Spleen (tissue), 11 donors: ENCODE results near the gene JMJD1C. TPM values are rescaled to one million over a fixed set of nuclear protein-coding genes. Genes with fewer than 3 reads are reported as not detected.

Source experiments
- DNase-seq: peaks from one replicate; pipeline ENCODE4 v3.0.0-alpha.2; 2020
- H3K27ac ChIP-seq, 8 donors: fragments of 200-600 bp; sonication (generic) in 7 of 8; 1 replicate in 4 of 8; 2 replicates in 4 of 8; pipeline versions ENCODE4 v1.5.0 to v1.8.0; 2016 to 2021; ENCODE audit warnings: inconsistent platforms in 4 of 8, mild to moderate bottlenecking in 4 of 8, moderate library complexity in 1 of 8
- H3K27me3 ChIP-seq, 7 donors: fragments of 200-600 bp; sonication (generic) in 6 of 7; replicated peaks in 1 of 7; 1 replicate in 4 of 7; 2 replicates in 3 of 7; pipeline versions ENCODE4 v1.5.0 to v1.8.0; 2016 to 2021; ENCODE audit warnings: inconsistent platforms in 3 of 7, mild to moderate bottlenecking in 1 of 7
- H3K36me3 ChIP-seq, 6 donors: fragments of 200-600 bp; sonication (generic) in 5 of 6; 1 replicate in 4 of 6; 2 replicates in 2 of 6; pipeline versions ENCODE4 v1.5.0 to v1.8.0; 2016 to 2021; ENCODE audit warnings: inconsistent platforms in 2 of 6
- H3K4me1 ChIP-seq, 6 donors: fragments of 200-600 bp; sonication (generic) in 5 of 6; 1 replicate in 3 of 6; 2 replicates in 3 of 6; pipeline versions ENCODE4 v1.5.0 to v1.8.0; 2016 to 2021; ENCODE audit warnings: inconsistent platforms in 3 of 6
- H3K4me3 ChIP-seq, 8 donors: fragments of 200-600 bp; sonication (generic) in 7 of 8; 1 replicate in 4 of 8; 2 replicates in 4 of 8; pipeline versions ENCODE4 v1.5.0 to v1.8.0; 2016 to 2021; ENCODE audit warnings: inconsistent platforms in 4 of 8, mild to moderate bottlenecking in 4 of 8, moderate library complexity in 2 of 8
- H3K9me3 ChIP-seq, 8 donors: fragments of 200-600 bp; sonication (generic) in 7 of 8; 1 replicate in 4 of 8; 2 replicates in 4 of 8; pipeline versions ENCODE4 v1.5.0 to v1.8.0; 2016 to 2021; ENCODE audit warnings: inconsistent platforms in 4 of 8
- CTCF ChIP-seq, 11 experiments: fragments of 200-600 bp in 7 of 11; fragments of 450-650 bp in 4 of 11; sonication (generic) in 4 of 11; IDR thresholded peaks in 8 of 11; conservative IDR thresholded peaks in 3 of 11; 1 replicate in 7 of 11; 2 replicates in 4 of 11; pipeline versions ENCODE4 v1.4.0 to v1.8.0; 2016 to 2021; ENCODE audit warnings: antibody characterized with exemption in 11 of 11, inconsistent platforms in 4 of 11, mild to moderate bottlenecking in 1 of 11
- POLR2A ChIP-seq, 3 donors: fragments of 450-650 bp; IDR thresholded peaks; one replicate each; pipeline ENCODE4 v1.5.1; 2017; ENCODE audit warnings: antibody characterized with exemption in 3 of 3, mild to moderate bottlenecking in 1 of 3
- POLR2AphosphoS5 ChIP-seq, 3 donors: sonication (generic); formaldehyde crosslinking; IDR thresholded peaks; one replicate each; pipeline ENCODE4 v1.5.1; 2017; ENCODE audit warnings: antibody characterized with exemption in 3 of 3
- WGBS, 5 donors: extraction: QIAGEN DNeasy Blood & Tissue Kit in 3 of 5; methylation state at CpG; one replicate each; pipeline versions ENCODE4 v1.1.5 to v1.1.7; 2013 to 2018; 5-methylcytosine and 5-hydroxymethylcytosine counted together
- intact Hi-C: fragments of 100-400 bp; cut with DNase I; formaldehyde crosslinking; loops from one replicate; pipeline ENCODE4 v1.15.0; 2023; ENCODE audit warnings: low total_unique reads
- polyA plus RNA-seq, 3 donors: library from polyadenylated mRNA; stranded (reverse); fragments of 200-250 nt; gene quantifications; one replicate each; pipeline ENCODE4 v1.2.1, GENCODE V29; 2013
- total RNA-seq, 7 donors: library from RNA; depleted of rRNA in 3 of 7; stranded (reverse); fragments of >200 nt in 3 of 7; fragmentation: NEBNext Ultra II Directional in 4 of 7; extraction: Animal tissue kit (Norgen Biotek cat#: 25700) in 4 of 7; gene quantifications; one replicate each; pipeline versions ENCODE4 v1.1.0 to v1.2.1, GENCODE V29; 2016 to 2021
- donor health status: healthy with polysubstance abuse.
- donor health status: DM: no; HTN: no; CAD: no; lungs with moderate emphysema.
- donor health status: DM: no; HTN: no; CAD: no.
- donor health status: Bipolar disorder and iron deficiency.
- donor health status: healthy.
- donor health status: DM: no; HTN: no; CAD: no.
- donor health status: DM: yes; HTN: yes; CAD: no.

The JMJD1C gene
- total and polyA plus RNA-seq, 10 donors, result 54.3 to 272 (median 137) TPM

- intact Hi-C loops, result no loop called here
- H3K27ac ChIP-seq, result peak overlapping the region in 2 of 8 donors; percentile 45 to 56
- H3K9me3 ChIP-seq, result peaks cover 0 to 17% (median 11%) of the 10 kb centered on the region in 8 donors
- TF ChIP-seq POLR2AphosphoS5 (IDR thresholded peaks at IDR 0.05), result no peak
- TF ChIP-seq POLR2A (IDR thresholded peaks at IDR 0.05), result no peak
- TF ChIP-seq CTCF (IDR thresholded peaks at IDR 0.05 in 8 of 11, conservative IDR thresholded peaks at IDR 0.05 in 3 of 11), result no peak
- no peak for DNase-seq
- H3K4me1 ChIP-seq, result peaks cover 3 to 56% (median 25%) of the 10 kb centered on the region in 6 donors
- no peak overlapping the region for H3K4me3 ChIP-seq
- 95 to 98% (median 98%) methylated on average over 6 of the region's 6 CpGs for WGBS, 5 donors
- no peaks in the 10 kb centered on the region for H3K27me3 ChIP-seq
- no peaks in the 10 kb centered on the region for H3K36me3 ChIP-seq
Measured at GRCh38 chr10:63392224-63392623, 73.6 kb downstream of the JMJD1C start.

GRCh38 chr10:63391812-63392211 is 74.0 kb downstream of the JMJD1C start:
- no peaks in the 10 kb centered on the region for H3K27me3 ChIP-seq
- peaks cover 3 to 57% (median 25%) of the 10 kb centered on the region in 6 donors for H3K4me1 ChIP-seq
- 60 to 80% (median 69%) methylated on average over 4 of the region's 4 CpGs for WGBS, 5 donors
- DNase-seq, result no peak
- intact Hi-C loops, result no loop called here
- H3K36me3 ChIP-seq, result no peaks in the 10 kb centered on the region
- TF ChIP-seq POLR2A (IDR thresholded peaks at IDR 0.05) (no peak), POLR2AphosphoS5 (IDR thresholded peaks at IDR 0.05) (no peak), CTCF (IDR thresholded peaks at IDR 0.05 in 8 of 11, conservative IDR thresholded peaks at IDR 0.05 in 3 of 11) (no peak)
- peaks cover 0 to 17% (median 11%) of the 10 kb centered on the region in 8 donors for H3K9me3 ChIP-seq
- H3K27ac ChIP-seq, result peak overlapping the region in 2 of 8 donors; percentile 45 to 56
- H3K4me3 ChIP-seq, result peak overlapping the region in 1 of 8 donors; percentile 9

- WGBS, 5 donors, result 93 to 99% (median 95%) methylated on average over 1 of the region's 1 CpG
Measured at GRCh38 chr10:63390521-63390920, 75.3 kb downstream of the JMJD1C start.

More at GRCh38 chr10:63390521-63390920, 75.3 kb downstream of the JMJD1C start:
- Histone ChIP-seq H3K27me3 (no peaks in the 10 kb centered on the region), H3K27ac (no peak overlapping the region), H3K36me3 (no peaks in the 10 kb centered on the region), H3K4me3 (no peak overlapping the region), H3K9me3 (peaks cover 0 to 17% (median 11%) of the 10 kb centered on the region in 8 donors), H3K4me1 (peaks cover 3 to 58% (median 22%) of the 10 kb centered on the region in 6 donors)
- TF ChIP-seq POLR2AphosphoS5 (IDR thresholded peaks at IDR 0.05) (no peak), POLR2A (IDR thresholded peaks at IDR 0.05) (no peak), CTCF (IDR thresholded peaks at IDR 0.05 in 8 of 11, conservative IDR thresholded peaks at IDR 0.05 in 3 of 11) (no peak)
- intact Hi-C loops, result no loop called here
- DNase-seq, result no peak
